IMR-90 (cell line): ENCODE measurements around the gene CDC73. TPM values are rescaled to one million over a fixed set of nuclear protein-coding genes. Genes with fewer than 3 reads are reported as not detected.

ENCODE experiments used
- ATAC-seq: fragments of 200-7000 bp; cut with Tn5 transposase; 2 replicates; pipeline ENCODE4 v1.9.1; 2020; ENCODE audit warnings: low read depth, mild to moderate bottlenecking, moderate library complexity
- BruUV-seq: library from RNA; stranded (reverse); fragments of 400-500 nt; replicated peaks from 2 replicates; lab custom pipeline; 2021; lab: Mats Ljungman, UMichigan
- CTCF ChIA-PET: fragments of 300-600 bp; formaldehyde crosslinking; extraction: SDS; loops from one replicate; lab custom pipeline; 2021; ENCODE audit warnings: antibody characterized with exemption; lab: Yijun Ruan, JAX
- POLR2A ChIA-PET: fragments of 300-600 bp; sonication (Branson Sonifier 250); formaldehyde crosslinking; loops from one replicate; lab custom pipeline; 2022; ENCODE audit warnings: antibody characterized with exemption; ENCODE audit not compliant: unreplicated experiment; lab: Charles Lee
- DNase-seq: peaks from one replicate; pipeline ENCODE4 v3.0.0; 2013
- H2AFZ ChIP-seq: replicated peaks from 2 replicates; pipeline ENCODE3; 2013; ENCODE audit warnings: low read length, mild to moderate bottlenecking; ENCODE audit not compliant: poor library complexity
- H2AK5ac ChIP-seq: 2 replicates; pipeline ENCODE4 v1.6.1; 2013; ENCODE audit warnings: low read depth, low read length, inconsistent platforms
- H2AK9ac ChIP-seq: replicated peaks from 2 replicates; pipeline ENCODE3; 2013; ENCODE audit warnings: mild to moderate bottlenecking, low read depth, low read length, moderate library complexity; ENCODE audit not compliant: poor library complexity
- H2BK120ac ChIP-seq: 2 replicates; pipeline ENCODE4 v1.6.1; 2013; ENCODE audit warnings: low read depth, low read length, inconsistent platforms
- H2BK15ac ChIP-seq: 3 replicates; pipeline ENCODE4 v1.6.1; 2013; ENCODE audit warnings: low read depth, low read length, inconsistent platforms
- H2BK20ac ChIP-seq: 2 replicates; pipeline ENCODE4 v1.6.1; 2013; ENCODE audit warnings: low read depth, mild to moderate bottlenecking, inconsistent platforms, low read length, moderate library complexity
- H2BK5ac ChIP-seq: 2 replicates; pipeline ENCODE4 v1.6.1; 2013; ENCODE audit warnings: mild to moderate bottlenecking, low read depth, low read length, inconsistent platforms; ENCODE audit not compliant: poor library complexity, severe bottlenecking
- H3K14ac ChIP-seq: replicated peaks from 2 replicates; pipeline ENCODE4 v1.6.1; 2013; ENCODE audit warnings: low read depth, low read length, inconsistent platforms
- H3K18ac ChIP-seq: 2 replicates; pipeline ENCODE4 v1.6.1; 2013; ENCODE audit warnings: low read depth, low read length, control low read depth
- H3K23ac ChIP-seq: 2 replicates; pipeline ENCODE4 v1.6.1; 2013; ENCODE audit warnings: low read depth, low read length, inconsistent platforms
- H3K27ac ChIP-seq: 2 replicates; pipeline ENCODE4 v1.5.1; 2013; ENCODE audit warnings: mild to moderate bottlenecking, control low read depth, low read length; ENCODE audit not compliant: insufficient read depth
- H3K27me3 ChIP-seq: 2 replicates; pipeline ENCODE4 v1.6.1; 2013; ENCODE audit warnings: low read length; ENCODE audit not compliant: control insufficient read depth, insufficient read depth
- H3K36me3 ChIP-seq: 2 replicates; pipeline ENCODE4 v1.6.1; 2013; ENCODE audit warnings: low read length, mixed read lengths; ENCODE audit not compliant: control insufficient read depth, insufficient read depth
- H3K4ac ChIP-seq: 2 replicates; pipeline ENCODE4 v1.6.1; 2013; ENCODE audit warnings: low read depth, low read length, inconsistent platforms
- H3K4me1 ChIP-seq: 2 replicates; pipeline ENCODE4 v1.6.1; 2013; ENCODE audit warnings: low read length, mixed read lengths; ENCODE audit not compliant: control insufficient read depth, insufficient read depth
- H3K4me2 ChIP-seq: 2 replicates; pipeline ENCODE4 v1.6.1; 2013; ENCODE audit warnings: low read depth, mild to moderate bottlenecking, control low read depth, low read length, moderate library complexity
- H3K4me3 ChIP-seq: 2 replicates; pipeline ENCODE4 v1.5.1; 2013; ENCODE audit warnings: low read depth, mild to moderate bottlenecking, control low read depth, low read length, moderate library complexity; ENCODE audit not compliant: insufficient read depth
- H3K56ac ChIP-seq: 2 replicates; pipeline ENCODE4 v1.6.1; 2013; ENCODE audit warnings: low read length, inconsistent platforms; ENCODE audit not compliant: insufficient read depth; ENCODE audit errors: extremely low read depth
- H3K79me1 ChIP-seq, 2 experiments: 2 replicates each; pipeline ENCODE4 v1.6.1; 2013; ENCODE audit warnings: low read length in 2 of 2, inconsistent platforms in 1 of 2, low read depth in 1 of 2
- H3K9ac ChIP-seq: 2 replicates; pipeline ENCODE4 v1.6.1; 2013; ENCODE audit warnings: low read depth, low read length, control low read depth
- H3K9me1 ChIP-seq: 2 replicates; pipeline ENCODE4 v1.6.1; 2013; ENCODE audit warnings: low read length, inconsistent platforms; ENCODE audit not compliant: insufficient read depth
- H3K9me3 ChIP-seq: 2 replicates; pipeline ENCODE4 v1.6.1; 2013; ENCODE audit warnings: low read length; ENCODE audit not compliant: control insufficient read depth, insufficient read depth
- H4K20me1 ChIP-seq: 2 replicates; pipeline ENCODE4 v1.6.1; 2013; ENCODE audit warnings: low read length, inconsistent platforms; ENCODE audit not compliant: insufficient read depth
- H4K5ac ChIP-seq: 2 replicates; pipeline ENCODE4 v1.6.1; 2013; ENCODE audit warnings: mild to moderate bottlenecking, low read depth, low read length, control low read depth
- H4K8ac ChIP-seq, 2 experiments: 2 replicates each; pipeline ENCODE4 v1.6.1; 2013; ENCODE audit warnings: low read depth in 2 of 2, low read length in 2 of 2, control low read depth in 1 of 2, inconsistent platforms in 1 of 2
- H4K91ac ChIP-seq: 2 replicates; pipeline ENCODE4 v1.6.1; 2013; ENCODE audit warnings: low read depth, low read length, inconsistent platforms; ENCODE audit not compliant: insufficient read depth
- POLR2A ChIP-seq: IDR thresholded peaks from 2 replicates; pipeline ENCODE4 v1.6.1; 2012; ENCODE audit warnings: mild to moderate bottlenecking, low read depth, low read length
- WGBS, 2 experiments: methylation state at CpG; one replicate each; pipeline versions ENCODE4 v1.1.5 to v1.1.7; 2013; ENCODE audit warnings: missing lambda C conversion rate in 2 of 2; ENCODE audit not compliant: insufficient read length in 1 of 2; ENCODE audit errors: extremely low coverage in 2 of 2; 5-methylcytosine and 5-hydroxymethylcytosine counted together
- dilution Hi-C: fragments of 300-500 bp; cut with HindIII; formaldehyde crosslinking; loops from one replicate; pipeline ENCODE4 v1.14.3; 2018; ENCODE audit warnings: low sequenced_read_pairs; ENCODE audit not compliant: unreplicated experiment
- in situ Hi-C: fragments of 300-500 bp; cut with MboI; formaldehyde crosslinking; loops from 3 replicates; pipeline ENCODE4 v1.14.3; 2019; ENCODE audit warnings: low sequenced_read_pairs, inconsistent platforms, mixed read lengths
- intact Hi-C: fragments of 100-400 bp; cut with micrococcal nuclease; formaldehyde crosslinking; loops from 2 replicates; pipeline ENCODE4 v1.10.0; 2022
- polyA plus RNA-seq, 3 experiments: library from polyadenylated mRNA; depleted of rRNA; stranded (reverse); fragments of >200 nt; gene quantifications; 2 replicates each; pipeline ENCODE4 v1.2.3, GENCODE V29; 2012; ENCODE audit warnings: low replicate concordance in 1 of 3
- total RNA-seq: library from RNA; depleted of rRNA; stranded (reverse); fragments of >200 nt; gene quantifications from 2 replicates; pipeline ENCODE4 v1.2.3, GENCODE V29; 2012

Gene CDC73
- total and polyA plus RNA-seq, 2 of the 4 experiments (the other 2 are of a cell fraction): 22.1 to 29.6 TPM

DNA sequence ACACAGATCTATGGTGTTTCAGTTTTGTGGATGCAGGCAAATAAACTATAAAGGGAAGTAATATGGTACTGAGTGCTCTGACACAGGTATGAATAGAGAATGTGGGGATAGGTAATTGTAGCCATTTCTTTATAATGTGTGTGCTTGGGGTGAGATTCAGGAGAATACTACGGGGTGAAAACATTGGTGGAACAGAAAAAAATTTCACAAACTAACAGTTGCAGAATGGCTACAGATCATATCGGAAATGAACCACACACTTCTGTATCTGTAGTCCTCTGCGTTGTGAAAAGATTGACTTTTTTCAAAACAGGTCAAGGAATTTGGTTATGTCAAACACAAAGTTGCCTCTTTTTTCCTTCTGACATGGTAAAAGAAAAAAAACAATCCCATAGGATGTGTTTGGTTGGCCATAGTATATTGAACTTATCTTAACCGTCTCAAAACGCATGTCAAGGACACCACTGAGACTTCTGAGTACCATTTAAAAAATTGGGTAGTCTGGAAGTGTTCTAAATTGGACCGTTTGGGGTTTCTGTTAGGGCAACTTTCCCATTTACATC, 1.1 kb upstream of the CDC73 start:
- no TSS peak for BruUV-seq
- H4K8ac ChIP-seq: peak overlapping the region; percentile 61 to 99; a peak in 2 of 4 replicates
- dilution Hi-C loops: no loop called here
- no peak overlapping the region for H2AFZ ChIP-seq
- H3K9ac ChIP-seq: no peak overlapping the region
- 0 out of 2 replicates have a peak overlapping the region, but pooled peaks have one; percentile 74 for H3K4me2 ChIP-seq
- ATAC-seq (no peak), DNase-seq (no peak)
- H2BK15ac ChIP-seq: peak overlapping the region; percentile 64; the same call in 1 of the 3 replicates
- peaks cover 2% of the 10 kb centered on the region for H3K4me1 ChIP-seq
- ChIA-PET CTCF (interaction anchor here (1.0 to 1.1 kb wide), 2 partner anchors 51 to 535 kb away, joined by 4 read pairs; no protein-coding TSS in a partner anchor), POLR2A (no interaction called here)
- peaks cover 16% of the 10 kb centered on the region; the same call in 1 of the 2 replicates for H4K20me1 ChIP-seq
- in situ Hi-C loops: no loop called here
- H4K5ac ChIP-seq: peak overlapping the region; percentile 61; the same call in 1 of the 2 replicates
- no peak overlapping the region for H3K23ac ChIP-seq
- peaks cover 6% of the 10 kb centered on the region for H3K36me3 ChIP-seq
- H3K9me1 ChIP-seq: peaks cover 5% of the 10 kb centered on the region; the same call in 1 of the 2 replicates
- H3K4me3 ChIP-seq: 0 out of 2 replicates have a peak overlapping the region, but pooled peaks have one; percentile 71
- H3K18ac ChIP-seq: no peak overlapping the region
- H3K14ac ChIP-seq: 0 out of 2 replicates have a peak overlapping the region, but pooled peaks have one; percentile 75
- H3K27ac ChIP-seq: no peak overlapping the region
- peak overlapping the region; percentile 8; the same call in 1 of the 2 replicates for H2AK5ac ChIP-seq
- H3K79me1 ChIP-seq: peaks cover 0 to 23% of the 10 kb centered on the region in 2 experiments; a peak in 2 of 4 replicates
- intact Hi-C loops: loop anchor here (5.0 kb wide), 3 partner anchors 313 to 1257 kb away; partner anchors contain the start of gene RGS2
- H3K4ac ChIP-seq: no peak overlapping the region
- no peak overlapping the region for H2AK9ac ChIP-seq
- 0 out of 2 replicates have a peak overlapping the region, but pooled peaks have one; percentile 85 for H3K56ac ChIP-seq
- no peak overlapping the region for H2BK5ac ChIP-seq
- no peak overlapping the region for H4K91ac ChIP-seq
- 0 out of 2 replicates have a peak overlapping the region, but pooled peaks have one; percentile 4 for H2BK120ac ChIP-seq
- TF ChIP-seq POLR2A: no peak
- H3K9me3 ChIP-seq: no peaks in the 10 kb centered on the region
- no peak overlapping the region for H2BK20ac ChIP-seq
- H3K27me3 ChIP-seq: no peaks in the 10 kb centered on the region
- WGBS, 2 experiments: no CpG with 5 or more reads among the region's 6 CpGs
